Nephron progenitor cell (in vitro differentiated cells): Measurements from ENCODE around the gene PGRMC1.

ENCODE experiments used
- DNase-seq: peaks from one replicate; pipeline ENCODE4 v3.0.0; 2021
- H3K27ac Mint-ChIP-seq: 2 replicates; pipeline ENCODE4 v1.8.0; 2021; ENCODE audit warnings: mild to moderate bottlenecking, moderate library complexity, mixed read lengths
- H3K27me3 Mint-ChIP-seq: 2 replicates; pipeline ENCODE4 v1.8.0; 2021; ENCODE audit warnings: mild to moderate bottlenecking, low read depth, mixed read lengths; ENCODE audit not compliant: poor library complexity
- H3K36me3 Mint-ChIP-seq: 2 replicates; pipeline ENCODE4 v1.8.0; 2021; ENCODE audit warnings: low read depth, mixed read lengths
- H3K4me1 Mint-ChIP-seq: 2 replicates; pipeline ENCODE4 v1.8.0; 2021; ENCODE audit warnings: mixed read lengths
- H3K4me3 Mint-ChIP-seq: 2 replicates; pipeline ENCODE4 v1.8.0; 2021; ENCODE audit warnings: mild to moderate bottlenecking, moderate library complexity, mixed read lengths
- H3K9me3 Mint-ChIP-seq: 2 replicates; pipeline ENCODE4 v1.8.0; 2021; ENCODE audit warnings: mild to moderate bottlenecking, moderate library complexity, mixed read lengths
- TF ChIP-seq, protein P1 (sequence below): fragments of 200-600 bp; sonication (generic); IDR thresholded peaks from 2 replicates; pipeline ENCODE4 v1.5.0; 2021; ENCODE audit warnings: antibody characterized with exemption

Gene PGRMC1

DNA sequence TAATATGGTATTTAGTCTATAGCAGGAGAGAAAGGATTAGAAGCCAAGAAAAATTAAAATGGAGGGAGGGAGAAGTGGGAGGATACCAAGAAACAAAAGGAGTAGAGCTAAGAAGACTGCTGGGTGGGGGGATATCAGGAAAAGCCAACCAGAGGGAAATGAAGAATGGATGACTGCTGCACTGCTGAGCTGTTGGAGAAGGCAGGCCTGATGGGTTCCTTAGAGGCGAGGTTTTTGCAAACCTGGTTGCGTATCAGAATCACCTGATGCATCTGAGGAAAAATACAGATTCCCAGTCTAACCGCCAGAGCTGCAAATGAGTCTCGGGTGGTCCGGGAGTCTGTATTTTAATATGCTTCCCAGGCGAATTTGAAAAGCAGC, 1.5 kb downstream of the PGRMC1 start:
- H3K4me3 Mint-ChIP-seq: peak overlapping the region; percentile 94
- H3K27me3 Mint-ChIP-seq: no peaks in the 10 kb centered on the region
- H3K36me3 Mint-ChIP-seq: peaks cover 14% of the 10 kb centered on the region
- no peak for DNase-seq
- H3K4me1 Mint-ChIP-seq: peaks cover 51% of the 10 kb centered on the region
- TF ChIP-seq, protein P1, sequence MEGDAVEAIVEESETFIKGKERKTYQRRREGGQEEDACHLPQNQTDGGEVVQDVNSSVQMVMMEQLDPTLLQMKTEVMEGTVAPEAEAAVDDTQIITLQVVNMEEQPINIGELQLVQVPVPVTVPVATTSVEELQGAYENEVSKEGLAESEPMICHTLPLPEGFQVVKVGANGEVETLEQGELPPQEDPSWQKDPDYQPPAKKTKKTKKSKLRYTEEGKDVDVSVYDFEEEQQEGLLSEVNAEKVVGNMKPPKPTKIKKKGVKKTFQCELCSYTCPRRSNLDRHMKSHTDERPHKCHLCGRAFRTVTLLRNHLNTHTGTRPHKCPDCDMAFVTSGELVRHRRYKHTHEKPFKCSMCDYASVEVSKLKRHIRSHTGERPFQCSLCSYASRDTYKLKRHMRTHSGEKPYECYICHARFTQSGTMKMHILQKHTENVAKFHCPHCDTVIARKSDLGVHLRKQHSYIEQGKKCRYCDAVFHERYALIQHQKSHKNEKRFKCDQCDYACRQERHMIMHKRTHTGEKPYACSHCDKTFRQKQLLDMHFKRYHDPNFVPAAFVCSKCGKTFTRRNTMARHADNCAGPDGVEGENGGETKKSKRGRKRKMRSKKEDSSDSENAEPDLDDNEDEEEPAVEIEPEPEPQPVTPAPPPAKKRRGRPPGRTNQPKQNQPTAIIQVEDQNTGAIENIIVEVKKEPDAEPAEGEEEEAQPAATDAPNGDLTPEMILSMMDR: no peak
- H3K27ac Mint-ChIP-seq: peak overlapping the region; percentile 75
- peaks cover 31% of the 10 kb centered on the region for H3K9me3 Mint-ChIP-seq

DNA sequence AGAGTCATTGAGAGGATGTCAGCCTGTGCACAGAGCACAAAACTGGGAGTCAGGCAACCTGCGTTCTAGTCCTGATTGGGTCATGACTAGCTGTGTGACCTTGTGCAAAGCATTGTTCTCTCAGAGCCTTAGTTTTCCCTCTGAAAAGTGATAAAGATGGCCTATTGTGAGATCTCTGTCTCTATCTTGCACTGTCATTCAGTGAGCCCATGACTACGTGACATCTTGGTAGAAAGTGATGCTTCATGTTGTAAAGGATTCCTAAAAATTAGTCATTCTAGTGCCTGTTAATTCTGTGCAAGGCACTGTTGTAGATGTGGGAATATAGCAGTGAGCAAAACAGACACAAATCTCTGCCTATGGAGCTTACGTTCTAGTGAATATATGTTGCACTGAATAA, 2.5 kb downstream of the PGRMC1 start:
- Mint-ChIP-seq H3K9me3 (peaks cover 40% of the 10 kb centered on the region), H3K4me3 (peak overlapping the region; percentile 94), H3K4me1 (peaks cover 54% of the 10 kb centered on the region), H3K36me3 (peaks cover 22% of the 10 kb centered on the region), H3K27me3 (no peaks in the 10 kb centered on the region), H3K27ac (no peak overlapping the region)
- TF ChIP-seq, protein P1: no peak
- DNase-seq: no peak

DNA sequence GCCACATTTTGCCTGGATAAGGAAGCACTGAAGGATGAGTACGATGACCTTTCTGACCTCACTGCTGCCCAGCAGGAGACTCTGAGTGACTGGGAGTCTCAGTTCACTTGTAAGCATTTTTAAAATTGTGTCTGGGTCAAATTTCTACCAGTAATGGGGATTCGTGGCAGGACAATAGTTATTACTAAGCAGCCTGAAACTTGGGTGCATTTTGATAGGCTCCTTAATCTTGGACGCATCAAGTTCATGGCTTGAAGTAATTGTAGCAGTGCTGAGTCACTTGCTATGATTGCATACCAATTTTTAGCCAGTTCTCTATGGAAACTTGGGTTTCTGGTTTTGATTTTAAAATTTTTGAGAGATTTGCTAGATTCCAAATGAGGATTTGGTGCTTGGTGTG, 4.3 kb downstream of the PGRMC1 start:
- H3K9me3 Mint-ChIP-seq: peaks cover 42% of the 10 kb centered on the region

DNA sequence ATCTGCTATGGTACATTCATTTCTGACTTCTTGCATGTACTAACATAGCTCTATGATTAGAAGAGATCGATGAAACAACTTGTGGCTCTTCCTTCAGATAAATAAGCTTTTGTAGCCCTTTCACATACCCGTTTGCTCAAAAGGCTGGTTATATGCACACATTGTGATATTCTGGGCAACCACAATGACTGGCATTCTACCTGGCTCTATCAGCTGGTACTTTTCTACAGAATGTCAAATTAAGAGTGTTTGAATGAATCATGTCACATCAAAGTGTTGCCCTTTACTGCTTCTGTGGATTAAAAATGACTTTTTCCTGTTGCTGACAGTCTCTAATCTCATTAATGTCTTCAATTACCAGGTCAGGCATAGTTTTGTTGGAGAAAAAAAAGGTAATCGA, 11.6 kb downstream of the PGRMC1 start:
- peaks cover 2% of the 10 kb centered on the region for H3K4me1 Mint-ChIP-seq
- no peak overlapping the region for H3K27ac Mint-ChIP-seq
- peaks cover 22% of the 10 kb centered on the region for H3K36me3 Mint-ChIP-seq
- no peaks in the 10 kb centered on the region for H3K27me3 Mint-ChIP-seq
- no peak overlapping the region for H3K4me3 Mint-ChIP-seq
- H3K9me3 Mint-ChIP-seq: peaks cover 25% of the 10 kb centered on the region
- TF ChIP-seq, protein P1: no peak
- no peak for DNase-seq

More for the DNA sequence above, 4.3 kb downstream of the PGRMC1 start:
- Mint-ChIP-seq H3K27ac (no peak overlapping the region), H3K4me3 (peak overlapping the region; percentile 70), H3K4me1 (peaks cover 46% of the 10 kb centered on the region), H3K36me3 (peaks cover 25% of the 10 kb centered on the region), H3K27me3 (no peaks in the 10 kb centered on the region)
- no peak for DNase-seq
- TF ChIP-seq, protein P1: no peak

DNA sequence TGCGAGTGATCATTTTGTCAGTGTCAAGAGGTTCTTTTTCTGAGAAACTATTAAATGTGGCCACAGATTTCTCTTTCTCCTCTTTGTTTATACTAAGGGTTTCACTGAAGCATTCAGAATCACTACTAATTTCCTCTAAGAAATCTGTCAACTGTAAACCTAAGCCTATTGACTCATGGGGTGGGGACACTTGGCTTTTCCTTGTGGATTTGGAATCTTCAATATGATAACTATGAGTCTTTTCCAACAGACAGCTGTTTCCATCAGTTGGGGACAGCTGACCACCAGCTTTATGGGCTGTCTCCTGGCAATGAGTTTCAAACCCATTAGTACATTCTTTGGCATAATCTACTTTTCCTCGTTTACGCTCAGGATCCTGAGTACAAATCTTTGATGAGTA, 13.8 kb downstream of the PGRMC1 start:
- DNase-seq: no peak
- TF ChIP-seq, protein P1: no peak
- Mint-ChIP-seq H3K4me3 (no peak overlapping the region), H3K36me3 (peaks cover 12% of the 10 kb centered on the region), H3K9me3 (peaks cover 22% of the 10 kb centered on the region), H3K27me3 (no peaks in the 10 kb centered on the region), H3K27ac (no peak overlapping the region), H3K4me1 (no peaks in the 10 kb centered on the region)

DNA sequence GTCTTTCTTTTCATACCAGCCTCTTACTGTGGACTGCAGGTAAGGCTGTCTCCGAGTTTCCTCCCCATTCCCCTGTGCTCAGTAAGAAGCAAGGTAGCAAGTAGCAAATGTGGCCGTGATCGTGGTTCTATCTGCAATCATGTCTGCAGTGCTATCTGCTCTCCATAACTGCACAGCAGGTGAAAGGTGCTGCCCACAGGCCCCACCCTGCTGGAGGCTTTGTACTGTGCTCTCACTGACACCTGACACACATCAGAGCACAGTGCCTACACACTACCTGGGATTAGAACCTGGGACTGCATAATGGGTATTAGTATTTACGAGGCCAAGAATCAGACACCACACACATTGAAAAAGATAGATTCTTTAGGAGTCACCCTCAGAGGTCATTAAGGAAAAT, 15.3 kb downstream of the PGRMC1 start:
- Mint-ChIP-seq H3K4me3 (no peak overlapping the region), H3K36me3 (peaks cover 12% of the 10 kb centered on the region), H3K27ac (no peak overlapping the region), H3K9me3 (peaks cover 23% of the 10 kb centered on the region), H3K27me3 (no peaks in the 10 kb centered on the region), H3K4me1 (no peaks in the 10 kb centered on the region)
- DNase-seq: no peak
- TF ChIP-seq, protein P1: no peak
